Thyroid gland (tissue), 4 donors: ENCODE measurements around the gene RANBP10. TPM values are rescaled to one million over a fixed set of nuclear protein-coding genes. Genes with fewer than 3 reads are reported as not detected.

Source experiments
- DNase-seq, 2 donors: peaks; one replicate each; pipeline ENCODE4 v3.0.0-alpha.2; 2019
- H3K27ac ChIP-seq, 3 donors: fragments of 200-600 bp; sonication (generic); 1 replicate in 2 of 3; 2 replicates in 1 of 3; pipeline ENCODE4 v1.5.1; 2016 to 2019; ENCODE audit warnings: mild to moderate bottlenecking in 1 of 3, moderate library complexity in 1 of 3
- H3K27me3 ChIP-seq: fragments of 200-600 bp; sonication (generic); one replicate; pipeline ENCODE4 v1.5.1; 2019
- H3K36me3 ChIP-seq, 2 donors: fragments of 200-600 bp; sonication (generic); one replicate each; pipeline ENCODE4 v1.5.1; 2016 to 2019
- H3K4me1 ChIP-seq, 2 donors: fragments of 200-600 bp; sonication (generic); one replicate each; pipeline ENCODE4 v1.5.1; 2017 to 2019
- H3K4me3 ChIP-seq, 3 donors: fragments of 200-600 bp; sonication (generic); replicated peaks in 1 of 3; 1 replicate in 2 of 3; 2 replicates in 1 of 3; pipeline ENCODE4 v1.5.1; 2016; ENCODE audit warnings: mild to moderate bottlenecking in 1 of 3
- H3K9me3 ChIP-seq: fragments of 200-600 bp; sonication (generic); one replicate; pipeline ENCODE4 v1.5.1; 2017
- POLR2A ChIP-seq, 2 donors: fragments of 450-650 bp; IDR thresholded peaks; one replicate each; pipeline ENCODE4 v1.6.1; 2017; ENCODE audit warnings: antibody characterized with exemption in 2 of 2, mild to moderate bottlenecking in 2 of 2, moderate library complexity in 1 of 2
- WGBS, 2 donors: methylation state at CpG; one replicate each; pipeline ENCODE4 v1.1.5; 2017; 5-methylcytosine and 5-hydroxymethylcytosine counted together
- intact Hi-C: fragments of 100-400 bp; cut with DNase I; formaldehyde crosslinking; loops from one replicate; pipeline ENCODE4 v1.15.1; 2023
- total RNA-seq, 4 donors: library from RNA; depleted of rRNA; stranded (reverse); fragments of >200 nt; gene quantifications; one replicate each; pipeline ENCODE4 v1.2.3, GENCODE V29; 2016
- TF ChIP-seq, protein P1 (sequence below), 6 experiments: fragments of 200-600 bp in 3 of 6; fragments of 450-650 bp in 3 of 6; sonication (generic) in 3 of 6; IDR thresholded peaks; one replicate each; pipeline ENCODE4 v1.5.1; 2016 to 2019; ENCODE audit warnings: antibody characterized with exemption in 6 of 6, mild to moderate bottlenecking in 2 of 6, inconsistent platforms in 1 of 6, moderate library complexity in 1 of 6

Gene RANBP10
- total RNA-seq, 4 donors from 2014 or later: 9.2 to 13.0 (median 11.0) TPM

DNA sequence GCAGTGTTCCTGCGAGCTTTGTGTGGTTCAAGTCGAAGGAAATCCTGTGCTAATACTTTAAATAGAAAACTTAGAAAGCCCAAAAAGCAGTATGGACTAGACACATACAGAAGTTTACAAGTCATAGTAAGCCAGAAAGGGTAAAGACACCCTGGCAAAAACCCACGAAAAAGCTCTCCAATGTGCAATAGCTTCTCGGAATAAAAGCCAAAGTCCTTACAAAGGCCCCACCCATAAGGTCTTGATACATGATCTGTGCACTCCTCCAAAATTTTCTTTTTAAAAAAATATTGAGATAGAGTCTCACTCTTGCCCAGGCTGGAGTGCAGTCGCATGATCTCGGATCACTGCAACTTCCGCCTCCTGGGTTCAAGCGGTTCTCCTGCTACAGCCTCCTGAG lies 129.4 kb downstream of the RANBP10 start:
- DNase-seq: peak in 1 of 2 donors; percentile 17
- H3K4me3 ChIP-seq: no peak overlapping the region
- intact Hi-C loops: loop anchor here (5.0 kb wide), 1 partner anchor 125 kb away; no protein-coding TSS in a partner anchor
- H3K4me1 ChIP-seq: peaks cover 41 to 58% of the 10 kb centered on the region in 2 donors
- no peaks in the 10 kb centered on the region for H3K9me3 ChIP-seq
- WGBS, 2 donors: 41 to 45% methylated on average over 8 of the region's 8 CpGs
- peak overlapping the region in 2 of 3 donors; percentile 0 to 22 for H3K27ac ChIP-seq
- TF ChIP-seq, protein P1, sequence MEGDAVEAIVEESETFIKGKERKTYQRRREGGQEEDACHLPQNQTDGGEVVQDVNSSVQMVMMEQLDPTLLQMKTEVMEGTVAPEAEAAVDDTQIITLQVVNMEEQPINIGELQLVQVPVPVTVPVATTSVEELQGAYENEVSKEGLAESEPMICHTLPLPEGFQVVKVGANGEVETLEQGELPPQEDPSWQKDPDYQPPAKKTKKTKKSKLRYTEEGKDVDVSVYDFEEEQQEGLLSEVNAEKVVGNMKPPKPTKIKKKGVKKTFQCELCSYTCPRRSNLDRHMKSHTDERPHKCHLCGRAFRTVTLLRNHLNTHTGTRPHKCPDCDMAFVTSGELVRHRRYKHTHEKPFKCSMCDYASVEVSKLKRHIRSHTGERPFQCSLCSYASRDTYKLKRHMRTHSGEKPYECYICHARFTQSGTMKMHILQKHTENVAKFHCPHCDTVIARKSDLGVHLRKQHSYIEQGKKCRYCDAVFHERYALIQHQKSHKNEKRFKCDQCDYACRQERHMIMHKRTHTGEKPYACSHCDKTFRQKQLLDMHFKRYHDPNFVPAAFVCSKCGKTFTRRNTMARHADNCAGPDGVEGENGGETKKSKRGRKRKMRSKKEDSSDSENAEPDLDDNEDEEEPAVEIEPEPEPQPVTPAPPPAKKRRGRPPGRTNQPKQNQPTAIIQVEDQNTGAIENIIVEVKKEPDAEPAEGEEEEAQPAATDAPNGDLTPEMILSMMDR (IDR thresholded peaks at IDR 0.05): no peak
- TF ChIP-seq POLR2A (IDR thresholded peaks at IDR 0.05): no peak
- no peaks in the 10 kb centered on the region for H3K36me3 ChIP-seq
- H3K27me3 ChIP-seq: no peaks in the 10 kb centered on the region

DNA sequence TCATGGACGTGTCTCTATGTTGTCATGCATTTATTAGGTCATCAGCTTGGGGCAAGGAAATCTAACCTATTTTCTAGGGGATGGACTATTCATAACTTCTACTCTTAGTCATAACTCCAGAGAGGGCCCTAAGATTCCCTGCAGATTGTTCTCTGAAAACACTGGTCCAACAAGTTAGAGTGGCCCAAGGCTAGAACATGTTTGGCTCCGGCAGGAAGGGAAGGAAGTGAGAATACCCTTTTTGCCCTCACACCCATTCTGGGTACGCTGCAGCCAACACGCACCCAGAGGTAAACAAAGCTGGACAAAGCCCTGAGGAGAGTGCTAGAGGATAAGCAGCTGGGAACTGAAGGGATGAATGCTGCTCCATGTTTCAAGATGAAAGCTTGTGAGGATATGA lies 129.8 kb downstream of the RANBP10 start:
- peak overlapping the region in 1 of 3 donors; percentile 0 for H3K27ac ChIP-seq
- H3K4me3 ChIP-seq: no peak overlapping the region
- peaks cover 42 to 63% of the 10 kb centered on the region in 2 donors for H3K4me1 ChIP-seq
- no peaks in the 10 kb centered on the region for H3K27me3 ChIP-seq
- no peak for DNase-seq
- H3K36me3 ChIP-seq: no peaks in the 10 kb centered on the region
- 71 to 73% methylated on average over 4 of the region's 4 CpGs for WGBS, 2 donors
- intact Hi-C loops: loop anchor here (5.0 kb wide), 1 partner anchor 126 kb away; no protein-coding TSS in a partner anchor
- TF ChIP-seq POLR2A (IDR thresholded peaks at IDR 0.05): no peak
- TF ChIP-seq, protein P1 (IDR thresholded peaks at IDR 0.05): no peak
- no peaks in the 10 kb centered on the region for H3K9me3 ChIP-seq

DNA sequence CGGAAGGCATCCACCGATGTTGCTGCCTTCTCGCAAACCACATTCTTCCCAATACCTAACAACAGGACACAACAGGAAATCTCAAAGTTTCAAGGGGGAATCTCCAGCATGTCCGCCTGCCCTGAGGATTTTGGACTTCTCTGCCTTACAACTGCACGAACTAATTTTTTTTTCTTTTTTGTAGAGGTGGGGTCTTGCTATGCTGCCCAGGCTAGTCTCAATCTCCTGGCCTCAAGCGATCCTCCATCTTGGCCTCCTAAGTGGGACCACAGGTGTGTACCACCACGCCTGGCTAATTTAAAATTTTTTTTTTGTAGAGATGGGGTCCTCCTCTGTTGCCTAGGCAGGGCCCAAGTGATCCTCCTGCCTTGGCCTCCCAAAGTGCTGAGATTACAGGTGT lies 130.4 kb downstream of the RANBP10 start:
- H3K27ac ChIP-seq: no peak overlapping the region
- 95 to 97% methylated on average over 7 of the region's 7 CpGs for WGBS, 2 donors
- no peaks in the 10 kb centered on the region for H3K36me3 ChIP-seq
- H3K4me1 ChIP-seq: peaks cover 42 to 63% of the 10 kb centered on the region in 2 donors
- intact Hi-C loops: loop anchor here (5.0 kb wide), 1 partner anchor 126 kb away; no protein-coding TSS in a partner anchor
- TF ChIP-seq, protein P1 (IDR thresholded peaks at IDR 0.05): no peak
- TF ChIP-seq POLR2A (IDR thresholded peaks at IDR 0.05): no peak
- no peaks in the 10 kb centered on the region for H3K27me3 ChIP-seq
- no peak overlapping the region for H3K4me3 ChIP-seq
- no peak for DNase-seq
- no peaks in the 10 kb centered on the region for H3K9me3 ChIP-seq

DNA sequence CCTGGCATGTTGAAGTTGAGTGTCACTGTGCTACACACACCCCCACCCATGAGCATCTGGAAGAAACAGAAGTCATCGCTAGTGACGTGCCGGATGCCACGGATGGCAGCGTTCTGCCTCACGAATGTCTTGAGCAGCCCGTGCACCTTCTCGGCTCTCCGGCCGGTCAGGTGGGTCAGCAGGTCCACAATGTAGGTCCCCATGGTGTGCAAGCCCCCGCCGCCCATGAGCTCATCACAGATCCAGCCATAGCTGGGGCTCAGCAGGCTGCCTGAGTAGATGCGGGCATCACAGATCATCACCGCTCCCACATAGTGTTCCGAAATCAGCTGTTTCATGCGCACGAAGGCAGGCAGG lies 130.8 kb downstream of the RANBP10 start:
- Histone ChIP-seq H3K4me1 (peaks cover 42 to 63% of the 10 kb centered on the region in 2 donors), H3K27me3 (no peaks in the 10 kb centered on the region), H3K9me3 (no peaks in the 10 kb centered on the region), H3K27ac (no peak overlapping the region), H3K4me3 (no peak overlapping the region), H3K36me3 (no peaks in the 10 kb centered on the region)
- TF ChIP-seq POLR2A (IDR thresholded peaks at IDR 0.05): no peak
- TF ChIP-seq, protein P1 (IDR thresholded peaks at IDR 0.05): no peak
- intact Hi-C loops: loop anchor here (5.0 kb wide), 1 partner anchor 127 kb away; no protein-coding TSS in a partner anchor
- DNase-seq: no peak
- WGBS, 2 donors: 96 to 100% methylated on average over 15 to 17 of the region's 17 CpGs

DNA sequence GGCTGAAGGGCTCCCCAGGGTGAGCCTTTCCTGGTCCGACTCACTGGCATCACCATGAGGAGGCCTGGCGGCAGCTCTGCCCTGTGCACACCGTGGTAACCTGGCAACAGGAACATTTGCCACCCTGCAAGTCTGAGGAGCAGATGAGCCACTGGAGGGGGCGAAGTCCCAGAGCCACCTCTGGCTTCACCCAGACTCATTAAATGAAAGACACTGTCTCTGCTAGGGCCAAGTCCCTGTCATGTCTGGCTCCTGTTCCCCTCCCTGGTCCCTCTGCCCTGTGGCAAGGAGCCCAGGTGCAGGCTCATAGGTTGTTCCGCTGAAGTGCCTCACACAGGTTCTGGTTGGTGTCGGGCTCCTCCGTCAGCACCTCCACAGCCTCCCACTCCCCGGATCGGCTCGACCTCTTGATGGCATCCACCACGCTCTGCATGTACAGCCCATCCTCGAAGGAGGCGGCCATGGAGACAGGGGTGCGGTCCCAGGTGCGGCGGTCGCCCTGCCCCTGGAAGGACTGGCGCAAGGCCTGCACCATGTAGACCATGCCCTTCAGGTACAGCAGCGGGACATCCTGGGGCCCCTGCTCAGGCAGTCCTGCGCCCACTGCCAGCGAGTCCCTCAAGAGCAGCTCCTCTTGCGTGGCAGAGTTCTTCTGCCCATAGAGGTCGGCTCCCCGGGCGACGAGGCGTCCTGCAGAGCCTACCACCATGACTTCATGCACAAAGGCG lies 131.3 kb downstream of the RANBP10 start:
- peaks cover 42 to 63% of the 10 kb centered on the region in 2 donors for H3K4me1 ChIP-seq
- no peaks in the 10 kb centered on the region for H3K9me3 ChIP-seq
- H3K27me3 ChIP-seq: no peaks in the 10 kb centered on the region
- intact Hi-C loops: loop anchor here (5.0 kb wide), 1 partner anchor 127 kb away; no protein-coding TSS in a partner anchor
- no peak overlapping the region for H3K4me3 ChIP-seq
- peak in 1 of 2 donors; percentile 23 for DNase-seq
- WGBS, 2 donors: 72 to 81% methylated on average over 14 to 17 of the region's 28 CpGs
- H3K27ac ChIP-seq: peak overlapping the region in 2 of 3 donors; percentile 77 to 79
- TF ChIP-seq, protein P1 (IDR thresholded peaks at IDR 0.05): no peak
- TF ChIP-seq POLR2A (IDR thresholded peaks at IDR 0.05): no peak
- no peaks in the 10 kb centered on the region for H3K36me3 ChIP-seq
